AG09309 (cell line): Measurements from ENCODE around the gene TIPIN.
A peak's percentile ranks its signal among the peaks of the same experiment; 100 is the strongest.

ENCODE experiments used
- DNase-seq: peaks from one replicate; pipeline ENCODE4 v3.0.0-alpha.2; 2010; ENCODE audit warnings: low read depth
- H3K4me3 ChIP-seq: 2 replicates; pipeline ENCODE4 v1.5.1; 2011; ENCODE audit warnings: mild to moderate bottlenecking, low read depth, low read length, moderate library complexity; ENCODE audit not compliant: control insufficient read depth
- CTCF ChIP-seq: IDR thresholded peaks from 2 replicates; pipeline ENCODE4 v1.5.1; 2011; ENCODE audit warnings: mild to moderate bottlenecking, low read depth, low read length, inconsistent platforms; ENCODE audit not compliant: insufficient read depth, control insufficient read depth; ENCODE audit errors: missing control alignments

The TIPIN gene

GRCh38 chr15:66292571-66293418, 63.7 kb downstream of the TIPIN start:
- peak overlapping the region; percentile 66 for H3K4me3 ChIP-seq
- TF ChIP-seq CTCF, result no peak
- DNase-seq, result no peak

GRCh38 chr15:66291816-66292570, 64.5 kb downstream of the TIPIN start:
- DNase-seq, result no peak
- no peak overlapping the region for H3K4me3 ChIP-seq
- TF ChIP-seq CTCF, result no peak

GRCh38 chr15:66290518-66290917, 66.0 kb downstream of the TIPIN start:
- H3K4me3 ChIP-seq, result no peak overlapping the region
- no peak for TF ChIP-seq CTCF
- no peak for DNase-seq

- TF ChIP-seq CTCF, result no peak
- no peak overlapping the region for H3K4me3 ChIP-seq
- no peak for DNase-seq
Measured at GRCh38 chr15:66290007-66290406, 66.5 kb downstream of the TIPIN start.

- no peak for TF ChIP-seq CTCF
- DNase-seq, result no peak
- H3K4me3 ChIP-seq, result no peak overlapping the region
Measured at GRCh38 chr15:66288551-66289185, 67.8 kb downstream of the TIPIN start.

GRCh38 chr15:66288093-66288492, 68.4 kb downstream of the TIPIN start:
- H3K4me3 ChIP-seq, result no peak overlapping the region
- no peak for DNase-seq
- TF ChIP-seq CTCF, result no peak
